ENCODE data around the gene ATP10B. TPM values are rescaled to one million over a fixed set of nuclear protein-coding genes. Genes with fewer than 3 reads are reported as not detected.

ATP10B gene
- total and polyA plus RNA-seq, 10 of the 15 experiments (the other 5 are each of a cell fraction or from before 2014, with no cell fraction given), result not detected

DNA sequence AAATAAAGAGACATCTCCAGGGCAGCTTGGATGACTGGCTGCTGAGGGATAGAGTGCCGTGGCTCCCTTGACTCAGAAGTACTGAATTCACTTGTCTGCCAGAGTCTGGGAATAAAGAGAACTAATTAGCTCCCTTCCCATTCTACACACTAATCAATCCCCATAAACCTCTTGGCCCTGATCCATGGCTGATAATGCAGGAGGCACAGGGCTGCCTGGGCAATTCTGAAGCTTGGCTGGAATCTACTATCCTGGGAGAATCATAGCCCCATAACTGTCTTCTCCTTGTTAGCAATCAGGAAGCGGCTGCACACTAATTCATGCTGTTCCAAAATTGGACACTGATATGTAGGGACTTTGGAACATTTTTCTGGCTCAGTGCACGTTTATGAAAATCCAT, 232.6 kb downstream of the ATP10B start:
- Histone ChIP-seq H3K4me2 (ENCODE audit: control insufficient read depth, insufficient read depth) (no peak overlapping the region), H2AFZ (ENCODE audit: control insufficient read depth, low read depth, low read length) (no peak overlapping the region), H3K4me1 (ENCODE audit: control insufficient read depth, insufficient read depth, low read length) (no peaks in the 10 kb centered on the region), H3K79me2 (ENCODE audit: control insufficient read depth, insufficient read depth, low read length) (no peaks in the 10 kb centered on the region), H3K9ac (ENCODE audit: control insufficient read depth, insufficient read depth, low read length) (no peak overlapping the region), H3K36me3 (ENCODE audit: control insufficient read depth in 2 of 2, insufficient read depth in 2 of 2, low read length in 1 of 2) (no peaks in the 10 kb centered on the region), H3K4me3 (no peak overlapping the region), H3K9me3 (replicated peaks; ENCODE audit: control insufficient read depth, insufficient read depth, low read length) (no peaks in the 10 kb centered on the region), H4K20me1 (ENCODE audit: control insufficient read depth, insufficient read depth) (no peaks in the 10 kb centered on the region), H3K27me3 (replicated peaks in 1 of 2; ENCODE audit: control insufficient read depth in 2 of 2, insufficient read depth in 2 of 2, low read length in 1 of 2) (no peaks in the 10 kb centered on the region; a peak in 1 of 4 replicates), H3K27ac (ENCODE audit: control insufficient read depth, insufficient read depth) (no peak overlapping the region)
- ChIA-PET CTCF (interaction anchor here (1.6 kb wide), 1 partner anchor 112 kb away, joined by 5 read pairs; no protein-coding TSS in a partner anchor), SMC1A (ENCODE audit: uncharacterized antibody, unreplicated experiment) (interaction anchor here (0.6 kb wide), 1 partner anchor 606 kb away, joined by 3 read pairs; no protein-coding TSS in a partner anchor), RAD21 (ENCODE audit: unreplicated experiment) (no interaction called here), POLR2A (no interaction called here)
- TF ChIP-seq, protein P1, sequence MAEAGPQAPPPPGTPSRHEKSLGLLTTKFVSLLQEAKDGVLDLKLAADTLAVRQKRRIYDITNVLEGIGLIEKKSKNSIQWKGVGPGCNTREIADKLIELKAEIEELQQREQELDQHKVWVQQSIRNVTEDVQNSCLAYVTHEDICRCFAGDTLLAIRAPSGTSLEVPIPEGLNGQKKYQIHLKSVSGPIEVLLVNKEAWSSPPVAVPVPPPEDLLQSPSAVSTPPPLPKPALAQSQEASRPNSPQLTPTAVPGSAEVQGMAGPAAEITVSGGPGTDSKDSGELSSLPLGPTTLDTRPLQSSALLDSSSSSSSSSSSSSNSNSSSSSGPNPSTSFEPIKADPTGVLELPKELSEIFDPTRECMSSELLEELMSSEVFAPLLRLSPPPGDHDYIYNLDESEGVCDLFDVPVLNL (IDR thresholded peaks at IDR 0.05; ENCODE audit: low read depth, low read length), result no peak
- TF ChIP-seq TCF7 (IDR thresholded peaks at IDR 0.05; ENCODE audit: borderline replicate concordance), result no peak
- TF ChIP-seq, protein P2, sequence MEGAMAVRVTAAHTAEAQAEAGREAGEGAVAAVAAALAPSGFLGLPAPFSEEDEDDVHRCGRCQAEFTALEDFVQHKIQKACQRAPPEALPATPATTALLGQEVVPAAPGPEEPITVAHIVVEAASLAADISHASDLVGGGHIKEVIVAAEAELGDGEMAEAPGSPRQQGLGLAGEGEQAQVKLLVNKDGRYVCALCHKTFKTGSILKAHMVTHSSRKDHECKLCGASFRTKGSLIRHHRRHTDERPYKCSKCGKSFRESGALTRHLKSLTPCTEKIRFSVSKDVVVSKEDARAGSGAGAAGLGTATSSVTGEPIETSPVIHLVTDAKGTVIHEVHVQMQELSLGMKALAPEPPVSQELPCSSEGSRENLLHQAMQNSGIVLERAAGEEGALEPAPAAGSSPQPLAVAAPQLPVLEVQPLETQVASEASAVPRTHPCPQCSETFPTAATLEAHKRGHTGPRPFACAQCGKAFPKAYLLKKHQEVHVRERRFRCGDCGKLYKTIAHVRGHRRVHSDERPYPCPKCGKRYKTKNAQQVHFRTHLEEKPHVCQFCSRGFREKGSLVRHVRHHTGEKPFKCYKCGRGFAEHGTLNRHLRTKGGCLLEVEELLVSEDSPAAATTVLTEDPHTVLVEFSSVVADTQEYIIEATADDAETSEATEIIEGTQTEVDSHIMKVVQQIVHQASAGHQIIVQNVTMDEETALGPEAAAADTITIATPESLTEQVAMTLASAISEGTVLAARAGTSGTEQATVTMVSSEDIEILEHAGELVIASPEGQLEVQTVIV (IDR thresholded peaks at IDR 0.05; ENCODE audit: borderline replicate concordance, partially characterized antibody), result no peak
- no peak for TF ChIP-seq NR2C2 (IDR thresholded peaks at IDR 0.05; ENCODE audit: borderline replicate concordance, control insufficient read depth, insufficient read length, low read depth)
- TF ChIP-seq, protein P3, sequence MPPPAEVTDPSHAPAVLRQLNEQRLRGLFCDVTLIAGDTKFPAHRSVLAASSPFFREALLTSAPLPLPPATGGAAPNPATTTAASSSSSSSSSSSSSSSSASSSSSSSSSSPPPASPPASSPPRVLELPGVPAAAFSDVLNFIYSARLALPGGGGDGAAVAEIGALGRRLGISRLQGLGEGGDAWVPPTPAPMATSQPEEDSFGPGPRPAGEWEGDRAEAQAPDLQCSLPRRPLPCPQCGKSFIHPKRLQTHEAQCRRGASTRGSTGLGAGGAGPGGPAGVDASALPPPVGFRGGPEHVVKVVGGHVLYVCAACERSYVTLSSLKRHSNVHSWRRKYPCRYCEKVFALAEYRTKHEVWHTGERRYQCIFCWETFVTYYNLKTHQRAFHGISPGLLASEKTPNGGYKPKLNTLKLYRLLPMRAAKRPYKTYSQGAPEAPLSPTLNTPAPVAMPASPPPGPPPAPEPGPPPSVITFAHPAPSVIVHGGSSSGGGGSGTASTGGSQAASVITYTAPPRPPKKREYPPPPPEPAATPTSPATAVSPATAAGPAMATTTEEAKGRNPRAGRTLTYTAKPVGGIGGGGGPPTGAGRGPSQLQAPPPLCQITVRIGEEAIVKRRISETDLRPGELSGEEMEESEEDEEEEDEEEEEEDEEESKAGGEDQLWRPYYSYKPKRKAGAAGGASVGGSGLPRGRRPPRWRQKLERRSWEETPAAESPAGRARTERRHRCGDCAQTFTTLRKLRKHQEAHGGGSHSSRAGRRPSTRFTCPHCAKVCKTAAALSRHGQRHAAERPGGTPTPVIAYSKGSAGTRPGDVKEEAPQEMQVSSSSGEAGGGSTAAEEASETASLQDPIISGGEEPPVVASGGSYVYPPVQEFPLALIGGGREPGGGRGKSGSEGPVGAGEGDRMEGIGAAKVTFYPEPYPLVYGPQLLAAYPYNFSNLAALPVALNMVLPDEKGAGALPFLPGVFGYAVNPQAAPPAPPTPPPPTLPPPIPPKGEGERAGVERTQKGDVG (CRISPR knock-in tag; IDR thresholded peaks at IDR 0.05), result no peak
- TF ChIP-seq ZNF217 (IDR thresholded peaks at IDR 0.05), result no peak
- TF ChIP-seq CBX5 (IDR thresholded peaks at IDR 0.05; ENCODE audit: low read depth), result no peak
- TF ChIP-seq MEF2A (IDR thresholded peaks at IDR 0.05; ENCODE audit: insufficient read depth, low read depth, low read length), result no peak
- no peak for TF ChIP-seq KAT2A (conservative IDR thresholded peaks at IDR 0.05; ENCODE audit: control insufficient read depth, low read depth, low read length)
- no peak for TF ChIP-seq NFXL1 (IDR thresholded peaks at IDR 0.05; ENCODE audit: borderline replicate concordance)
- no peak for TF ChIP-seq HCFC1 (IDR thresholded peaks at IDR 0.05; ENCODE audit: low read length)
- TF ChIP-seq POLR2AphosphoS2 (IDR thresholded peaks at IDR 0.05; ENCODE audit: low read depth, low read length), result no peak
- TF ChIP-seq WRNIP1 (IDR thresholded peaks at IDR 0.05; ENCODE audit: borderline replicate concordance, low read depth, low read length), result no peak
- no peak for TF ChIP-seq LARP7 (IDR thresholded peaks at IDR 0.05)
- no peak for TF ChIP-seq TBL1XR1 (IDR thresholded peaks at IDR 0.05; ENCODE audit: low read depth, low read length)
- TF ChIP-seq IRF4 (IDR thresholded peaks at IDR 0.05; ENCODE audit: low read depth, low read length), result no peak
- no peak for TF ChIP-seq ZBED1 (IDR thresholded peaks at IDR 0.05; ENCODE audit: borderline replicate concordance)
- no peak for TF ChIP-seq YY1 (IDR thresholded peaks at IDR 0.05; ENCODE audit: low read depth, low read length)
- DNase-seq (ENCODE audit: low read depth, low spot score), result no peak
- no peak for ATAC-seq
- intact Hi-C loops (cut with micrococcal nuclease; ENCODE audit: unreplicated experiment) (no loop called here), in situ Hi-C loops (cut with MboI) (no loop called here)
- BruUV-seq (replicated peaks), result no TSS peak
- FAIRE-seq, result no peak
- WGBS (ENCODE audit: insufficient coverage, insufficient replicate concordance, low lambda C conversion rate, missing lambda C conversion rate), result 6% methylated on average over 3 of the region's 3 CpGs

All from GM12878 (cell line).